ENCODE data around the gene C1orf216. TPM values are rescaled to one million over a fixed set of nuclear protein-coding genes. Genes with fewer than 3 reads are reported as not detected.
A peak's percentile ranks its signal among the peaks of the same experiment; 100 is the strongest.

C1orf216 gene, protein sequence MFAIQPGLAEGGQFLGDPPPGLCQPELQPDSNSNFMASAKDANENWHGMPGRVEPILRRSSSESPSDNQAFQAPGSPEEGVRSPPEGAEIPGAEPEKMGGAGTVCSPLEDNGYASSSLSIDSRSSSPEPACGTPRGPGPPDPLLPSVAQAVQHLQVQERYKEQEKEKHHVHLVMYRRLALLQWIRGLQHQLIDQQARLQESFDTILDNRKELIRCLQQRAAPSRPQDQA
- total RNA-seq, result 10 to 100 TPM in 3 of 7 donors, 1 to 10 TPM in 4; 8.4 to 12.6 (median 9.5) TPM
- 1 to 10 TPM; 2.7 to 8.1 (median 4.2) TPM for polyA plus RNA-seq
- long read RNA-seq, donor 1, transcript C1orf216-201 (2 exons, 3,218 nt), result major isoform, 5 of 5 reads
- long read RNA-seq, donor 1, partial matches to known transcripts, result 0 of 5 reads
- long read RNA-seq, donor 1, other reads (novel, unspliced or antisense), result 0 of 5 reads
- long read RNA-seq, donor 2, partial matches to known transcripts, result 0 of 3 reads
- long read RNA-seq, donor 2, other reads (novel, unspliced or antisense), result 0 of 3 reads

DNA sequence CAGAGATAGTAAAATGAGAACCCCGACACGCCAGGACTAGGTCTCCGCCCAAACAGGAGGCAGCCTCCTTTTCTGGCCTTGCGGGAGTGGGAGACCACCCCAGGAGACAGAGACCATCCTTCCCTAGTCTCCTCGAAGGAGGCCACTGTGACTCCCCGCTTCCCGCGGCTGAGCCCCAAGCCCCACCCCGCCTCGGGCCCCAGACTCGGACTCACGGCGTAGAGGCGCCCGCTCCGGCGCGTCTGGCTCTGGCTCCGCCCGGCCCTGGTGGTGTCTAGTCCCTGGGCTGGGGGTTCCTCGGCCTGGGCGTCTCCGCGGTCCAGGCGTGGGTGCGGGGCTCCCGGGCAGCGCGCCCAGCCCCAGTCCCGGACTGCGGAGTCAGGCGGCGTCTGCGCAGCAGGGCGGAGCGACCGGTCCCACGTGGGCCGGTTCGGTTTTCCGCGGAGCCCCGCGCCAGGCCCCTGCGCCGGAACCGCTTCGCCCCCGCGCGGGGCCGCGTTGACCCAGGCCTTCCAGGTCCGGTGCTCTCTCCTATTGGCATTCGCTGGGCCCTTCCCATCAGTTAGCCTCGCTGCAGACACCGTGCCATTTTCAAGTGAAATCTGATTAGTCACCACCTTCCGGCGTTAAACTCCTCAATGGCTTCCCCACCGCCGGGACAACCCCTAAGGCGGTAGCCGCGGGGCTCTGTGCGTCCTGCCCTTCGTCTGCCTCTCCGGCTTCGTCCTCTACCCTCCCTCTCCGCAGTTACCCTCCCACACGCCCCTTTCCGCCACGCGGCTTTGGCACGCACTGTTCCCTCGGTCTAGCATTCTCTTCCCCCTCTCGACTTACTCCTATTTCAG lies at the start of gene C1orf216:
C1orf216 (minus strand) TSS at position 393 of the 845 bp plus-strand sequence. CDS start 2,563 bp downstream, outside the sequence.
- peak; percentile 88 for DNase-seq
- WGBS, 5 donors, result 0 to 2% (median 1%) methylated on average over 30 to 76 of the region's 76 CpGs
- intact Hi-C loops (cut with DNase I; ENCODE audit: low total_unique reads), result loop anchor here (5.0 kb wide), 1 partner anchor 146 kb away; the partner anchor contains the start of gene TFAP2E
- H3K36me3 ChIP-seq, result peaks cover 0 to 25% (median 1%) of the 10 kb centered on the region in 6 donors
- H3K9me3 ChIP-seq, result no peaks in the 10 kb centered on the region
- H3K27me3 ChIP-seq (replicated peaks in 1 of 7), result no peaks in the 10 kb centered on the region
- H3K4me1 ChIP-seq, result peaks cover 9 to 50% (median 35%) of the 10 kb centered on the region in 6 donors
- peak within 1 kb of the TSS; percentile 74 to 95 (median 89) for H3K4me3 ChIP-seq
- TF ChIP-seq POLR2AphosphoS5 (IDR thresholded peaks at IDR 0.05), result peak; percentile 54 to 77 (median 73)
- TF ChIP-seq, protein P1, sequence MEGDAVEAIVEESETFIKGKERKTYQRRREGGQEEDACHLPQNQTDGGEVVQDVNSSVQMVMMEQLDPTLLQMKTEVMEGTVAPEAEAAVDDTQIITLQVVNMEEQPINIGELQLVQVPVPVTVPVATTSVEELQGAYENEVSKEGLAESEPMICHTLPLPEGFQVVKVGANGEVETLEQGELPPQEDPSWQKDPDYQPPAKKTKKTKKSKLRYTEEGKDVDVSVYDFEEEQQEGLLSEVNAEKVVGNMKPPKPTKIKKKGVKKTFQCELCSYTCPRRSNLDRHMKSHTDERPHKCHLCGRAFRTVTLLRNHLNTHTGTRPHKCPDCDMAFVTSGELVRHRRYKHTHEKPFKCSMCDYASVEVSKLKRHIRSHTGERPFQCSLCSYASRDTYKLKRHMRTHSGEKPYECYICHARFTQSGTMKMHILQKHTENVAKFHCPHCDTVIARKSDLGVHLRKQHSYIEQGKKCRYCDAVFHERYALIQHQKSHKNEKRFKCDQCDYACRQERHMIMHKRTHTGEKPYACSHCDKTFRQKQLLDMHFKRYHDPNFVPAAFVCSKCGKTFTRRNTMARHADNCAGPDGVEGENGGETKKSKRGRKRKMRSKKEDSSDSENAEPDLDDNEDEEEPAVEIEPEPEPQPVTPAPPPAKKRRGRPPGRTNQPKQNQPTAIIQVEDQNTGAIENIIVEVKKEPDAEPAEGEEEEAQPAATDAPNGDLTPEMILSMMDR (IDR thresholded peaks at IDR 0.05 in 8 of 11, conservative IDR thresholded peaks at IDR 0.05 in 3 of 11), result no peak
- peak within 1 kb of the TSS; percentile 55 to 88 (median 77) for H3K27ac ChIP-seq

DNA sequence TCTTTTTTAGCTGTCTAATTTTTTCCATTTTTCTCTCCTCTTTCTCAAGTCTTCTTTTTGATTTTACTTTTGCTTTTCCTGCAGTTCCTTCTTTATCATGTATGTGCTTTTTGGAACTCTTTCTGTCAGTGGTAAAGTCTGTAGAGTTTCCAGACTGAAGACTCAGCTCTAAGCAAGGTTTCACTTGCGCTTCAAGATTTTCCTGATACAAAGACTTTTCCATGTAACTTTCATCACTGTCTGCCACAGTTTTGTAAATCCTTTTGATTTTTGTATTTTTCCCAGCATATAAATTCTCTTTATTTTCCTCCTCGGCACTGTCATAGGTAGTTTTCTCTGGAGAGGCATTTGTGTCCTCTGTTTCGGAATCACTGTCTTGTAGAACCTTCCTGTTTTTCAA lies 45.6 kb upstream of the C1orf216 start:
- H3K27me3 ChIP-seq (replicated peaks in 1 of 7), result no peaks in the 10 kb centered on the region
- peaks cover 0 to 13% (median 8%) of the 10 kb centered on the region in 6 donors for H3K4me1 ChIP-seq
- no peaks in the 10 kb centered on the region for H3K9me3 ChIP-seq
- WGBS, 5 donors, result 93 to 97% (median 95%) methylated on average over 3 of the region's 3 CpGs
- intact Hi-C loops (cut with DNase I; ENCODE audit: low total_unique reads), result no loop called here
- TF ChIP-seq POLR2AphosphoS5 (IDR thresholded peaks at IDR 0.05) (no peak), POLR2A (IDR thresholded peaks at IDR 0.05) (no peak)
- TF ChIP-seq, protein P1 (IDR thresholded peaks at IDR 0.05 in 8 of 11, conservative IDR thresholded peaks at IDR 0.05 in 3 of 11), result no peak
- no peak overlapping the region for H3K4me3 ChIP-seq
- peaks cover 0 to 14% (median 0%) of the 10 kb centered on the region in 6 donors for H3K36me3 ChIP-seq
- no peak for DNase-seq
- H3K27ac ChIP-seq, result no peak overlapping the region

DNA sequence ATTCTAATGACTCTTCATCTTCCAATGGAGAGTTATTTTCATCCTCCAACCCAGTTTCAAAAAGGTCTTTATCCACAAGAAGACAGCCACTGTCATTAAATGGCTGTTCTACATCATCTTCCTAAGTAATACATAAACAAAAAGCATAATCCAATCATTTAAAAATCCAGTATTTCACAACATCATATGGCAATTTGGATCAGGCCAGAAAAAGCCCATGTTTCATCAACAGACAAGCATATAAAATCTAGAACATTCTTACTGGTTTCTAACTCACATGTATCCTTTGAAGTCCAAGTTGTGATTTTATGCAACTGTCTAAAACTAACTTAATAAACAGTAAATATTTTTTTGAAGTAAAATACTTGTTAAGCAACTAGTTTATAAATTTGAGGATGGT lies 44.5 kb upstream of the C1orf216 start:
- Histone ChIP-seq H3K27ac (no peak overlapping the region), H3K36me3 (peaks cover 0 to 14% (median 0%) of the 10 kb centered on the region in 6 donors), H3K9me3 (no peaks in the 10 kb centered on the region), H3K4me1 (peaks cover 0 to 2% (median 0%) of the 10 kb centered on the region in 6 donors), H3K27me3 (replicated peaks in 1 of 7) (no peaks in the 10 kb centered on the region), H3K4me3 (no peak overlapping the region)
- TF ChIP-seq POLR2AphosphoS5 (IDR thresholded peaks at IDR 0.05) (no peak), POLR2A (IDR thresholded peaks at IDR 0.05) (no peak)
- TF ChIP-seq, protein P1 (IDR thresholded peaks at IDR 0.05 in 8 of 11, conservative IDR thresholded peaks at IDR 0.05 in 3 of 11), result no peak
- DNase-seq, result no peak
- intact Hi-C loops (cut with DNase I; ENCODE audit: low total_unique reads), result no loop called here
